PFSK-1 (cell line): ENCODE data around the gene SORBS2.

ENCODE experiments used
- FOXP2 ChIP-seq: optimal IDR thresholded peaks from 2 replicates; pipeline ENCODE3; 2011; ENCODE audit warnings: borderline replicate concordance, control low read depth, inconsistent platforms; ENCODE audit not compliant: insufficient read depth; ENCODE audit errors: extremely low read length, extremely low read depth
- POLR2AphosphoS5 ChIP-seq: IDR thresholded peaks from 2 replicates; pipeline ENCODE4 v1.6.1; 2012; ENCODE audit warnings: low read depth, mild to moderate bottlenecking, control low read depth, low read length, moderate library complexity
- REST ChIP-seq, 2 experiments: IDR thresholded peaks; 2 replicates each; pipeline versions ENCODE4 v1.6.1 to v1.8.0; 2011 to 2012; ENCODE audit warnings: low read depth in 2 of 2, low read length in 2 of 2, control low read depth in 1 of 2, inconsistent platforms in 1 of 2, mild to moderate bottlenecking in 1 of 2, moderate library complexity in 1 of 2; ENCODE audit not compliant: insufficient read depth in 1 of 2
- SIN3A ChIP-seq: IDR thresholded peaks from 2 replicates; pipeline ENCODE4 v1.6.1; 2012; ENCODE audit warnings: mild to moderate bottlenecking, low read length, moderate library complexity, borderline replicate concordance; ENCODE audit not compliant: insufficient read depth
- TAF1 ChIP-seq: IDR thresholded peaks from 2 replicates; pipeline ENCODE4 v1.6.1; 2012; ENCODE audit warnings: low read length, control low read depth, borderline replicate concordance; ENCODE audit not compliant: insufficient read depth

The SORBS2 gene

GRCh38 chr4:185582651-185583400 lies 229.2 kb downstream of the SORBS2 start:
- TF ChIP-seq POLR2AphosphoS5, result no peak
- TF ChIP-seq TAF1, result no peak
- TF ChIP-seq FOXP2, result no peak
- TF ChIP-seq REST (IDR thresholded peaks at IDR 0.05; ENCODE audit: insufficient read depth in 1 of 2, low read depth in 2 of 2, low read length in 2 of 2), result no peak
- TF ChIP-seq SIN3A, result no peak

- TF ChIP-seq TAF1, result no peak
- no peak for TF ChIP-seq POLR2AphosphoS5
- TF ChIP-seq SIN3A, result no peak
- no peak for TF ChIP-seq REST (IDR thresholded peaks at IDR 0.05; ENCODE audit: insufficient read depth in 1 of 2, low read depth in 2 of 2, low read length in 2 of 2)
- TF ChIP-seq FOXP2, result no peak
These were observed 231.3 kb downstream of the SORBS2 start for GRCh38 chr4:185580699-185581098.

- TF ChIP-seq POLR2AphosphoS5, result no peak
- TF ChIP-seq TAF1, result no peak
- TF ChIP-seq FOXP2, result no peak
- no peak for TF ChIP-seq REST (IDR thresholded peaks at IDR 0.05; ENCODE audit: insufficient read depth in 1 of 2, low read depth in 2 of 2, low read length in 2 of 2)
- no peak for TF ChIP-seq SIN3A
These were observed 233.7 kb downstream of the SORBS2 start for GRCh38 chr4:185578284-185578683.

GRCh38 chr4:185576962-185577950 lies 234.7 kb downstream of the SORBS2 start:
- TF ChIP-seq REST (IDR thresholded peaks at IDR 0.05; ENCODE audit: insufficient read depth in 1 of 2, low read depth in 2 of 2, low read length in 2 of 2) (no peak), SIN3A (no peak), FOXP2 (no peak), TAF1 (no peak), POLR2AphosphoS5 (no peak)
